K562 treated with DMSO at 1 percent for 24 hours (cell line): Measurements from ENCODE around the gene SGMS1. TPM values are rescaled to one million over a fixed set of nuclear protein-coding genes. Genes with fewer than 3 reads are reported as not detected.

Experiments used
- total RNA-seq: library from RNA; unstranded; fragments of 300-600 nt; gene quantifications from 2 replicates; pipeline ENCODE4 v1.2.3, GENCODE V29; 2022; ENCODE audit warnings: low read depth; ENCODE audit not compliant: insufficient read depth

The SGMS1 gene
- total RNA-seq: 35.8 and 43.4 TPM in 2 replicates

DNA sequence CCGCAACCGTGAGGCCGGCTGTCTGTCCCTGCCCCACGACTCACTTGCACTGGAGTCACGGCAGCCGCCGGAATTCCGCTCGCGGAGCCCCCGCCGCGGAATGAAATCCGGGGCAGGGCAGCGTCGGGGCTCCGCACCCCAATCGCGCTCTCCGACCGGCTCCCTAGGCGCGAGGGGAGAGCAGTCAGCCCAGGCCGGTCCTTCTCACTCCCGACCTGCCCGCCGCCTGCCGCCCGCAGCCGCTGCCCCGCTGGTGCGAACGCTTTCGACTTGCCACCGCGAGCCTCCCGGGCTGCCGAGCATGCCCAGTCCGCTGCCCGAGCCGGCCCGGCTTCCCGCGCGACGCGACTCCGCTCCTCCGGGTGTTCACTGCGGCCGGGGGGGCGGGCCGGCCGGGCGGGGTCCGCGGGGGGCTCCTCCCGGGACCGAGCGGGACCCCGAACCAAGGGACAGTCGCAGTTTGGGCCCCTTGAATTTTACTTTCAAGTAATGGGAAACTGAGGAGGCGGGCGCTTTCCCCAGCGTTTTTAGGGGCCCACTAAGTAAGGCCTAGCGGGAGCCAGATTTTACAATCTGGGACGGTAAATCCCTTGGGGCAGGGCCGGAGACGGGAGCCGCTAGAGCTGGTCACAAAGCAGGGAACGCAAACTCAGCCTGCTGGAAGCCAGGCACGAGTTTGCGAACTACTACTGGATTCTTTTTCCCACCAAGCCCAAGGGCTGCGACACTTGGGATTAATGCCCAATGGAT, at the start of gene SGMS1:
SGMS1 (minus strand) TSS at position 294 of the 750 bp plus-strand sequence. CDS start 279,842 bp downstream, outside the sequence.

Other genes with a start within 250 kb of the SGMS1 start
- gene ASAH2B, start 116.0 kb upstream of the SGMS1 start, total RNA-seq: 2.5 and 5.5 TPM in 2 replicates